GOT3 (cell line): Measurements from ENCODE around the gene CDH12.

ENCODE experiments used
- DNase-seq: peaks from one replicate; lab custom pipeline; 2025; ENCODE audit warnings: mixed read lengths; lab: John Stamatoyannopoulos, UW

The CDH12 gene

DNA sequence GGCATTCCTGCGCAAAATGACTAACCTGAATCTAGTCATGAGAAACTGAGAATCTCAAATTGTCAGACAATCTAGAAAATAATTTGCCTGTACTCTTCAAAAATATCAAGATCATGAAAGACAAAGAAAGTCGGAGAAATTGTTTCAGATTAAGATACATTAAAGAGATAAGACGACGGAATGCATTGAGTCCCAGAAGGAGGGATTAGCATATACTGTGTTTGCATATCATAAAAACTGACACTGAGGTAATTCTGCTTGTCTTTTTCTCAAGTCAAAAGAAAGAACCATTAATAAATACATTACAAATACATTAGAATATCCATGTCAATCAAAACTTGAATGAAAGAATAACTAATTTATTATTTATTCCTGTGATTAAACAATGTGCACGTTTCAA, 88.4 kb downstream of the CDH12 start:
- DNase-seq = no peak

DNA sequence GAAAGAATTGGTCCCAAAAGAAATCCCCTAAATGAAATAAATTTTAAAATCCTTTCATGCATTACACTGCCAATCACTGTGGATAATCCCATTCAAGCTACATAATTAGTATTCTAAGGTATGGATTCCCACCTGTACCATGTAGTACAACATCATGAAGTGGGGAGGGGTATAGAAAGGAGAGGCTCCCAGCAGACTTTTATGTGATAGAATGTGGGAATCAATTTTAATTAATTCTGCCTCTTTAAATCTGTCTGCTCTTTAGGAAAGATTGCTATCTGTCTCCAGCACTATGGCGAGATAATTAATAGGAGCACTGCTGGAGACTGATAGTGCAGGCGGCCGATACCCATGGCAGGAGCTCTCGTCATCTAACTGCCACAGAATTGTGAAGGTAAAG, 95.4 kb downstream of the CDH12 start:
- DNase-seq = no peak

DNA sequence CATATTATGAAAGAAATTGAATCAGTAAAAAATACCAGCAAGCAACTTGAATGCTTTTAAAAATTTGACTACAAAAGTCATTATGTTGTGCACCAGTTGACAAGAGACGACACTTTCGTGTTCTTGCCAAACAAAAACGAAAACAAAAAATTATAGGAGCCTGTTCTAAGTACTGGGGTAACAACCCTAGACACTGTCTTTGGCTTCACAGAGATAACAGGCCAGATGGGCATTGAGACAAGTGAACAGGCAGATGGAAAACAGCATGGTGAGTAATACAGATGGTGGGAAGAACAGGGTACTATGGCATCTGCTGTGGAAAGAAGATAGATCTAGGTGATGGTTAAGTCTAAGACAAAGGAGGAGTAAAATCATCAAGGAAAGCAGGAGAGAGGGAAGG, 99.0 kb downstream of the CDH12 start:
- DNase-seq = no peak

DNA sequence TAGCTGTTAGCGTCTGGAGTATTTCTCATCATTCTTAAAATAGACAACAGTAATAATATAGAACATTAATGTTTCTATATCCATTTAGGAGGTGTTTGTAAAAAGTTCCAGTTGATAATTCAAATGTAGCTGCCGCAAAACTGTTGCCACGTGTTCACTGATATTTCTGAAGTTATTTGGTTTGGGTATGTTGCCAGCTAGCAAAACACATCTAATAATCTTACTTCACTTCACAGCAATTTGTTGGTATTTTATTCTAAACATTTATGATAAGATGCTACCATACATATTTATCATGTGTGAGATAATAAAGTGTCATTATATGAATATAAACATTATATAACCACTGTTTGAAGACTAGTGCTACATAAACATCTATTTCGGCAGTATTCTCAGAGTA, 101.6 kb downstream of the CDH12 start:
- DNase-seq = no peak

DNA sequence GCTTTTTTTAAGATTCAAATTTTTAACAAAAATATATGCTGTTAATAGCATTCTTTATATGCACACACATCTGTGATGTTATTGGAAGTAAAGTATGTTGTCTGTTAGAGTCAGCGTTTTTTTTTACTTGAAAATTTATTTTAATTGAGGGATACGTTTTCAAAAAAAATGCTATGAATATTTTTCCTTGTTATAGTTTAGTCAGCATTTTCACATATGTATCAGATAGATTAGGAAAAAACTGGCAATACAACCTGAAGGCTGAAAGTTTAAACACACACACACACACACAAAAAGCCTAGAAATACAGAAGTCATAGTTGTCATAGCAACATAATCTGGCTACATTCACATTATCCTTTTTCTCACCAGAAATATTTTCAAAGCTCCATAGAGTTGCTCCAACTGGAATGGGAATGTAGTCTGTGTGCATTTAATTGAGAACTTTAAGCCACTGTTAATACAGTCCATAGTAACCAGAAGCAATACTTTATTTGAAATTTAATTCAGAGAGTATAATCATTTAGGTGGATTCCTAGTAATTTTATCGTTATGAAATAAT, 116.6 kb downstream of the CDH12 start:
- no peak for DNase-seq

DNA sequence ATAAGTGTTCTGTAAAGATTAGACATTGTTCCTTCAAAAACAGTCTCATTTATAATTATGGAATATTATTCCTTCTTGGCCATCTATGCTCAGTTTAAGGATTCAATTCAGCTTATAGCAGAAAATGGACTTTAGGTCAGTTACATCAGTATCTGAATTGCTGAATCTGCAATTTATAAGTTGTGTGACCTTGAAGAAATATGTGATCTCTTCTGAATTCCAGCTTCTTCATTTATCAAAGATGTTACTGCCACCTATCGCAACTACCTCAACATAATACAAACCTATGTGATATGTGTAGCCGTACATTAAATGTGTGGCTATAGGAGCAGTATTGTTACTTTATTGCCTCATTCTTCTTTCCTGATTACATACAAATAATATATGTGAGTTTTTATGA, 118.2 kb downstream of the CDH12 start:
- no peak for DNase-seq

DNA sequence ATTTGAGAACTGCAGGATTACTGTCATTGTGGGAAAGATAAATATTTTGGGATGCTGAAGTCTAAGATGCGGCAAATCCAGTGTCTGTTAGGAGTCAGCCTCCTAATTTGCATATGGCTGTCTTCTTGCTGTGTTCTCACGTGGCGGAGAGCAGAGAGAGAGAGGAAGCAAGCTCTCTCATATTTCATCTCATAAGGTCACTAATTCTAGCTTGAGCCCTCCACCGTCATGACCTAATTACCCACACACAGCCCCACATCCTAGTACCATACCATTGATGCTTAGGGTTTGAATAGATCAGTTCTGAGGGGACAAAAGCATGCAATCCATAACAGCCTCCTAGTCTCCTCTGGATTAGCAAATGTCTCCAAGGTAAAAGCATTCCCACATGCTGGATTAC, 124.5 kb downstream of the CDH12 start:
- no peak for DNase-seq

DNA sequence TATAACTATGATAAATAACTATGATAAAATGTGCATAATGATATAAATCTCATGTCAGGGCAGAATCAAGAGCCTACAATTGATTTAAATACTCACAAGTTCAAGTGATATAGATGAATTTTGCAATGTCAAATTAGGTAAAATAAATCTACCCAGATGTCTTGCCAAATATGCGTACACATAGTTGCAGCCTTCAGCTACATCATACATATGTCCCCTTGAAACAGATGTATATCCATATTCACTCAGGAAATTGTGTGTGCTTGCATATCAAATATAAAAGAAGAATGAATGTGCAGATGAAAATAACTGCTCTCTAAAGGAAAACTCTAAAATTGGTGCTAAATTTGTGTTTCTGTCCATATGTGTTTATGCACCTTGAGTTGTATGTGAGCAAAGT, 130.7 kb downstream of the CDH12 start:
- no peak for DNase-seq

DNA sequence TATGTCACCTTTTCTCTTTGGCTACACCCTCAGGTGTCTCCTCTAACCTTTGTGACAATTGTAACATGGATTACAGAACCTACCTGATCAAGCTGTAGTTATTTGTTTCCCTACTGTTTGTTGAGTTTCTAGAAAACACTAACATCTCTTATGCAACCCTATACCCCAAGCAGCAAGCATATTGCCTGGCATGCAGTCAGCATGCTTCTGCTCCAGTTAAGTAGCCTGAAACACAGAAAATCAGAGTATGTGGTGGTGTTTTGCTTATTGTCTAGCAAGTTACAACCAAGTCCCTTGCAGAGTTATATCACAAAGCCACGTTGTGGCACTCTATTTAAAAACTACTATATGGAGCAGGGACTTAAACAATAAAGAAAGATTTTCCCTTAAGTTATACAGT, 131.1 kb downstream of the CDH12 start:
- DNase-seq = no peak

DNA sequence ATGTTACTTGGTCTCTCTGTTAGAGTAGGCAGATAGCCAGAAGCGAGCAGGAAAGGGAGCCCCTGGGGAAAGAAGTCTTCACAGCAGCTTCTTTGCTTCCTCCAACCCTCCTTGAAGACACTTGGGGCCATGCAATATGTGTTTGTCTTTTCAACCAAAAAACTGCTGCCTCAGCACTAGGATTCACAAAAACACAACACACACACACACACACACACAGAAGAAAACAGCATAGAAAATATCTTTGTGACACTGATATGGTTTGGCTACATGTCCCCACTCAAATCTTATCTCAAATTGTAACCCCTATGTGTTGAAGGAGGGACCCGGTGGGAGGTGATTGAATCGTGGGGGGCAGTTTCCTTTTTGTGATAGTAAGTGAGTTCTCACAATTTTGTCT, 133.3 kb downstream of the CDH12 start:
- DNase-seq = no peak

DNA sequence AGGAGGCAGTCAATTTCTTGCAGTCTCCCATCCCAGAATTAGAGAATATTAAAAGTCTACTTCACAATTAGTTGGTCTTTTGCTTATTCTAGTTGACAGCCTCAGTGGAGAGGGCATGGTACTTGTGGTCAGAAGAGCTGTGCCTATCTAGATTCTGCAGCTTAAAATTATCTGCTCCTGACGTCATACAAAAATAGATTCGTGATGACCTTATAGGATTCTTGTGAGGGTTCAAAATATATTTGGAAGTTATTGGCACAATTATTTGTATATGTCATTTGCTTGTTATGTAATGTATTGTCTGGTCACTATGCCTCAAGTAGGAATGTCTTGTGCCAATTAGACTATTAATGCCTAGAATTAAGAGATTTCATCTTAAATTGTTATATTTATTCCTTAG, 142.5 kb downstream of the CDH12 start:
- no peak for DNase-seq

DNA sequence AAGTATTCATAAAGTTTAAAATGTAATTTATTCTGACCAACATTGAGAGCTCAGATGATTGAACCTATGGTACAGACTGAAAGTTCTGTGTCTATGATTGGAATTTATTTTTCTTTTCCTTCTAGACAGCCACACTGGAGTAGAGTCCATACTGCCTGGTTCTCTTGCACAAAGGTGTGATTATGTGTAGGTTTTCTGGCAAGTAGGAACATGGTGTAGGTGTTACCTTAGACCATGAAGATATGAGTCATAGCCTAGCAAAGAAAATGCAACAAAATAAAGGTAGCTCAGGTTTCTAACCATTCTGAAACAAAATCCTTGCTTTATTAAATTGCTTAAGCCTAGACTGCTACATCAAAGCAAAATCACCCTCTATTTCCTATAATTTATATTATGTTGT, 143.4 kb downstream of the CDH12 start:
- DNase-seq = no peak

DNA sequence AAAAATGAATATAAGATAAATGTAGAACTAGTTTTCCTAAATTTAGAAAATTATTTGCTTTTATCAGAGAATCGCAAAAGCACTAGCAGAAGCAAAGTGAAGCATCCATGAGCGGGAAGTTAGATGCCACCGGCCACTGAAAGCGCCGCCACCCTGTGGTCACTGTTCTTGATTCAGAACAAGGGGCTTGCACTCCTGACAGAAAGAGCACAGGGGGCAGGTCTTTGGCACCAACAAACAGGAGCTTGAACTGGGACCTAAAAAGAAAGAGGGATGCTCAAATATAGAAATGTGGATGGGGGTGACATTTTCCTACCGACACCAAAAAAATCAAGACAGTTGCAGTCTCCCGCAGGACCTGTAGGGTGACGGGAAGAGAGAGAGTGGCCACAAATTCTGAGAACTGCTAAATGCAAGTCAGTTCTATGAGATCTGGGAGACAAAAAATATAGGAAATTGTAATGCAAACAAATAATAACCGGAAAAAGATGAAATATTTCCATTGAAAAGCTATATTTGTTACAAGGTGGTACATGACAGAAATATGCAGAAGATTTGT, 144.3 kb downstream of the CDH12 start:
- no peak for DNase-seq

DNA sequence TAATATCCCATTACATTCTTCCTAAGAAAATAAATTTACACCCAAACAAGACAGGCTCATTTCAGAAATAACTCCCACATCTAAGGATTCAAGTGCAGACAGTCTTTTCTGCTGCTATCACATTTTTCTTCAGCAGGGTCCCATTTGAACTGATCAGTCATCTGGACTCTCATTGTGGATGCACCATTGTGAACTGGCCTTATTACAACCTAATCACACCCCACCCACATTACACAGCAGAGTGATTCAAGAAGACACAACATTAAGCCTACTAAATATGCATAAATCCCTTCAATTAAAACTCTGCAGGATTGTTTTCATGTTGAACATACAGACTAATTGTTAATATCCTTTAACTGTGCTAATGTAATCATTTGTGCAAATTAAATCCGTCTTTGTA, 146.2 kb downstream of the CDH12 start:
- no peak for DNase-seq

DNA sequence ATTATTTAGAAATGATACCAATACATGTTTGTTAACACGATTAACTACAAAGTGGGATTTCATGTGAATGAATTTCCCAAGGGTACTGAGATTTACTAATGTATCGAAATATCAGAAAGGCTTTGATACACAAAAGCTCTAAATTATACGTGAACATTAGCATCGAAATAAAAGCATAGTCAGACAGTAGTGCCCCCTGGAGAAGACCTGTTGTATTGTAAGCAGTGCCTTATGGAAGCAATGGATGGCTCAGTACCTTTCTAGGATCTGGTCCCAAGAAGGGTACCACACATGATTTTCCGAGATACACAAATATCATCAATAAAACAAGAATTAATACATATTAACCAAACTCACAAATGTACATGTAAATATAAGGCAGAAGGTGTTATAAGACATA, 153.8 kb downstream of the CDH12 start:
- no peak for DNase-seq

DNA sequence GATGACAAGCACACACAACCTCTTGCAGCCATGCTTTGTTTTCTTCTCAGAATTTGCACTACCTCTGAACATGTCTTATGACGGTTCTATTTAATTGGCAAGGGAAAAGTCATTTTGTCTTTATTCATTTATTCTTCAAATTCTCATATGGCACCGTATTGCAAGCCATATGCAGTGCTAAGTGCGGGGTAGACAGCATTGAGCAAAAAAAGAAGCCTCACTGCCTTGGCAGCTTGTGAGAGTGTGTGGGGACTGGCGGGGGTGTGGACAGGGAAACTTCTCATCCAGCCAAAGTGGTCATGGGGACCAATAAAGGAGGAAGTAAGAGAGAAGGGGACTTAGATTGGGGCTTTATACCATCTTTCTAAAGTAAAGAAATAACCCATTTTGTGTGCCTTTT, 160.0 kb downstream of the CDH12 start:
- no peak for DNase-seq

DNA sequence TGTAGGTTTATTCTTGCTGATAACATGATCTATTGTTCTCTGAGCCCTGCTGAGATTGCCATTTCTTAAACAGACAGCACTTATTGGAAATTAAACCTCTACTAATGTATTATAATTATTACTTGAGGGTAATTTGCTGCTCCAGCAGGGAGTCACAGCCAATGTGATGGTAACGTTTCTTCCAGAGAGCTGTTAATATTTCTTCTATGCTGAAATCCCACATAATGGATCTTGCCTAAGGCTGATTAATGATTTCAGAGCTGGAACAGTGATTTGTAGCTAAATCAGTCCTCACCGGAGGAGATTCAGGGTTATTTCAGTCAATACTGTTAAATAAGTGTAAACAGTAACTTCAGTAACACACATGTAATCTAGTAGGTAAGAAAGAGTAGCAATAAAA, 170.1 kb downstream of the CDH12 start:
- no peak for DNase-seq

DNA sequence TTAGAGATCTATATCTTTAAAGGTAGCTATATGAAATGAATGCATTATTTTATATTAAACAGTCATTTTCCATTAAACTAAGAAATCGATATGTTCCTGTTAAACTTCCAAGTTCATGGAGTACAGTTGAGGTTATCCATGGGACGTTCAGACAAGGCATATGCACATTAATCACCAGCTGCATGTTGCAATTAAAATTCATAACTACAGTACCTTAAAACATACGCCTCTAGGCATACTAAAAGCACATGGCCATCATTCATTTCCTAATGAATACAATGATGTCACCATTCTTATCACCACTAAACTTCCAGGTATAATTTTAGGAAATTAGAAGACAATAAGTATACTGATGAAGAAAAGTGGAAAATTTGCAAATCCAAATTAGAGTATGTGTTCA, 174.3 kb downstream of the CDH12 start:
- no peak for DNase-seq

DNA sequence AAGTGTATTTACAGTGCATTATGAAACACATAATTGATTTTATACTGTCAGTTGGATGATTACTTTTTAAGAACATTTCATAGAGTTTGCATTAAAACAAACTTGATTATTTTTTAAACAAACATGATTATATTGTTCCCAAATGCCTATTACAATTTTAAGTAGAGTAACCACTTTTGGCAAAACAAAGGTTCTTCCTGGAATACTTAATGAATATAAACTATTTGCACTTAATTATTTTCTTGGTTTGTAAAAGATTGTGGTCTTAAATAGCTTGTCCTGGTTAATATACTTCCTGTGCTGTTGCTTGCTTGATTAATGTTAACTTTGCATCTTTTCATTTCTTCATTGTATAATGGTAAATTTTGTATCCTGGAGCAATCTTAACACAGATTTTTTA, 180.0 kb downstream of the CDH12 start:
- DNase-seq = no peak

DNA sequence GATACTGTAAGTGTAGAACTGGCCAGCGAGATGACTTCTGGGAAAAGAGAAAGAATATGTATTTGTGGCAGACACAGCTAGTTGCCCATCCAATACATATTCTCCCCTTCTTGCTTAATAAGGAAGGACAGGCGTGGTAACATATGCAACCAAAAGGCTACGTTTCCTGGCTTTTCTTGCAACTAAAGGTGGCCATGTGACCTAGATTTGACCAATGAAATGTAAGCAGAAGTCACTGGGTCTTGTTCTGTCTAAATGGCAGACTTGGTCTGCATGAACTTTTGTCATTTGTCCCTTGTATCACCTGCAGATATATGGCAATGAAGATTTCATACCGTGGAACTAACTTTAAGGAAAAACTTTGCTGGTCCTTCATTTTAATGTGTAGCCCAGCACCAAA, 183.8 kb downstream of the CDH12 start:
- DNase-seq = no peak

DNA sequence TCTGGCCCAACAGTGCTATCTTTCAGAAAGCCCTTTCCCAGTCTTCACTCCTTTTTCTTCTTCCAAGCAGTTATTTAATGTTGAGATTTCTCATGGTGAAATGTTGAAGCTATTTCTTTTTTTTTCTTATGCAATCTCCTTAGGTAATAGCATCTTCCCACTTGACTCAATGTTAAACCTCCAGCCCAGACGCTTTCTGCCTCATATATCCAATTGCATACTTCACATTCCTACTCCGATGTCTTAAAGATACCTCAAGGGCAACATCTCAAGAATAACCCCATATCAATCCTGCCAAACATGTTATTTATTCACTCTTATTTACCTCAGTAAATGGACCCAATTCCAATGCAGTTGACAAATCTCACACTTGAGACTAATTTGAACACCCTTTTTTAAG, 187.3 kb downstream of the CDH12 start:
- no peak for DNase-seq

DNA sequence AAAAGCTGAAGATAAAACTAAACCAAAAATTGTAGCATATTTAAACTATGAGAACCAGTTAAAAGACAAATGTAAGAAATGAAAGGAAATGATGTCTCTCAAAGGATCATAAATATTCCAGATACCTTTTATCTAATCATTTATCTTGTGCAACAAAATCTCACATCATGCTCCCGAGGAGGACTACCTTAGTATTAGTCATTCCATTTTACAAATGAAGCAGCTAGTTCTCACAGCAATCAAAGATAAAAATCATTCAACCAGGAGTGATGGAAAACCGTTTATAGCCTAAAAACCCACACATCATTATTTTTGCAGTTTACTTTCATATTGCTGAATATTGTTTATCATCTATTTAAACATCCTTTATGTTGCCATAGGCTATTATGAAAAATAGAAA, 190.0 kb downstream of the CDH12 start:
- no peak for DNase-seq

DNA sequence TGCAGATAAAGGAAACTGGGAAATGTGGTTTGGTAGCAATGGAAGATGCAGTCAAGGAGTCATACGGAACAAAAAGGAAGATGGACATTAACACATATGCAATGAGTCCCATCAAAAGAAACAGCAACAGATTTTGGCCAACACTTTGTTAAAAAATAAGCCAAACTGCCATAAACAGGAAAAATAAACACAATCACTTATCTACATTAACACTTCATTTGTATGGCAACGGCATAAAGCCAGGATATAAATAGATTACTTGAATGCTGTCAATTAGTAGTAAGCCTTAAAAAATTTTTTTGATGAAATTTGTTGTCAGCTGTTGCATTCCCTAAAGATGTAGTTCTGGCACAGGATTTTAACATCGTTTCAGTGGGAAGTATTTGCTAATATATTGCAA, 190.8 kb downstream of the CDH12 start:
- DNase-seq = no peak

DNA sequence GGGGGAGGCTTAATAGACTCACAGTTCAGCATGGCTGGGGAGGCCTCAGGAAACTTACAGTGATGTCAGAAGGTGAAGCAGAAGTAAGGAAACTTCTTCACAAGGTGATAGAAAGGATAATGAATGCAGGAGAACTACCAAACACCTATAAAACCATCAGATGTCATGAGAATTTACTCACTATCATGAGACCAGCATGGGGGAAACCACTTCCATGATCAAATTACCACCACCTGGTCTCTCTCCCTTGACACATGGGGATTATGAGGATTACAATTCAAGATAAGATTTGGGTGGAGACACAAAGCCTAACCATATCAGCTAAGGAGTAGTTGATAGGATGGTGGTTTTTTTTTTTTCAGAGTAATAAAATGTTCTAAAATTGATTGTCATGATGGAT, 201.8 kb downstream of the CDH12 start:
- no peak for DNase-seq

DNA sequence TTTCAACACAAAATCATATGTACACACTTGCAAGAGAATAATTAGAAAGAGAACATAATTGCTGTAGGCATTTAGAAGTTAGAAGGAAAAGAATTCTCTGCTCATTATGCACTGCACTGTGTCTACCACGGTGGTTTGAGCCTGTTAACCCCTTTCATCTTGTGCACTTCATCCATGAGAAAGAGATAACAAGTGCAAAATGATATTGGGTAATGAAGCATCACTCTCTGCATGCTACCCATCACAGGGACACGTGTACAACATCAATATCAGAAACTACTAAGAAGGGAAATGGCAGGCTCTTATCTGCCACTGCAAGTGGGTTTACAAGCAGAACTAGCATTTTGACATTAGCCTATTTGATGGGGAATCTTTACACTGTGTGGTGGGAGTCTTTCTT, 202.6 kb downstream of the CDH12 start:
- no peak for DNase-seq
